ENCODE data around the gene ZNF146. TPM values are rescaled to one million over a fixed set of nuclear protein-coding genes. Genes with fewer than 3 reads are reported as not detected.
"Not testable (repeated sequence)": the region's sequence is repeated elsewhere in the genome, so short reads cannot be mapped to it uniquely, and the experiment has no call there.

The ZNF146 gene
- total and polyA plus RNA-seq, 9 donors = 38.1 to 73.8 (median 56.2) TPM

DNA sequence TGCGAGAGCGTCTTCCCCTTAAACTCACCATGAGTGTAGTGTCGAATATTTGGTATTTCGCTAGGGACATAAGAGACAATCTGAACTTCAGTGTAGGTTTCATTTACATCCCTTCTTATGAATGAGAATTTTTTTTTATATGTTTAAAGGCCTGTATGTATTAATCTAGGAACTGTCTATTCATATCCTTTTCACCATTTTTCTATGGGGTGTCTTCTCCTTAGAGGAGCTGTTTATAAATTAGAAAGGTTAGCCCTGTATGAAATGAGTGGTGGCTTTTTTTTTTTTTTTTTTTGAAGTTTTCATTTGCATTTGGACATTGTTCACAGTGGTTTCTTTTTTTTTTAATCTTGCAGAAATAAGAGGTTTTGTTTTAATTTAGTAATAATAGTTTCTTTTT is 7.6 kb downstream of the ZNF146 start:
- Histone ChIP-seq H3K4me1 (ENCODE audit: insufficient read depth) (peaks cover 8% of the 10 kb centered on the region), H3K4me3 (no peak overlapping the region), H3K27me3 (no peaks in the 10 kb centered on the region), H3K9me3 (no peaks in the 10 kb centered on the region), H3K36me3 (no peaks in the 10 kb centered on the region), H3K27ac (no peak overlapping the region)
- TF ChIP-seq POLR2A (IDR thresholded peaks at IDR 0.05) (no peak), EP300 (IDR thresholded peaks at IDR 0.05) (no peak)
- TF ChIP-seq, protein P1, sequence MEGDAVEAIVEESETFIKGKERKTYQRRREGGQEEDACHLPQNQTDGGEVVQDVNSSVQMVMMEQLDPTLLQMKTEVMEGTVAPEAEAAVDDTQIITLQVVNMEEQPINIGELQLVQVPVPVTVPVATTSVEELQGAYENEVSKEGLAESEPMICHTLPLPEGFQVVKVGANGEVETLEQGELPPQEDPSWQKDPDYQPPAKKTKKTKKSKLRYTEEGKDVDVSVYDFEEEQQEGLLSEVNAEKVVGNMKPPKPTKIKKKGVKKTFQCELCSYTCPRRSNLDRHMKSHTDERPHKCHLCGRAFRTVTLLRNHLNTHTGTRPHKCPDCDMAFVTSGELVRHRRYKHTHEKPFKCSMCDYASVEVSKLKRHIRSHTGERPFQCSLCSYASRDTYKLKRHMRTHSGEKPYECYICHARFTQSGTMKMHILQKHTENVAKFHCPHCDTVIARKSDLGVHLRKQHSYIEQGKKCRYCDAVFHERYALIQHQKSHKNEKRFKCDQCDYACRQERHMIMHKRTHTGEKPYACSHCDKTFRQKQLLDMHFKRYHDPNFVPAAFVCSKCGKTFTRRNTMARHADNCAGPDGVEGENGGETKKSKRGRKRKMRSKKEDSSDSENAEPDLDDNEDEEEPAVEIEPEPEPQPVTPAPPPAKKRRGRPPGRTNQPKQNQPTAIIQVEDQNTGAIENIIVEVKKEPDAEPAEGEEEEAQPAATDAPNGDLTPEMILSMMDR (IDR thresholded peaks at IDR 0.05) = no peak
- whole genome bisulfite sequencing, 3 donors = 95 to 97% (median 97%) methylated on average over 4 of the region's 4 CpGs
- intact Hi-C loops (cut with DNase I) = no loop called here
- DNase-seq = no peak

DNA sequence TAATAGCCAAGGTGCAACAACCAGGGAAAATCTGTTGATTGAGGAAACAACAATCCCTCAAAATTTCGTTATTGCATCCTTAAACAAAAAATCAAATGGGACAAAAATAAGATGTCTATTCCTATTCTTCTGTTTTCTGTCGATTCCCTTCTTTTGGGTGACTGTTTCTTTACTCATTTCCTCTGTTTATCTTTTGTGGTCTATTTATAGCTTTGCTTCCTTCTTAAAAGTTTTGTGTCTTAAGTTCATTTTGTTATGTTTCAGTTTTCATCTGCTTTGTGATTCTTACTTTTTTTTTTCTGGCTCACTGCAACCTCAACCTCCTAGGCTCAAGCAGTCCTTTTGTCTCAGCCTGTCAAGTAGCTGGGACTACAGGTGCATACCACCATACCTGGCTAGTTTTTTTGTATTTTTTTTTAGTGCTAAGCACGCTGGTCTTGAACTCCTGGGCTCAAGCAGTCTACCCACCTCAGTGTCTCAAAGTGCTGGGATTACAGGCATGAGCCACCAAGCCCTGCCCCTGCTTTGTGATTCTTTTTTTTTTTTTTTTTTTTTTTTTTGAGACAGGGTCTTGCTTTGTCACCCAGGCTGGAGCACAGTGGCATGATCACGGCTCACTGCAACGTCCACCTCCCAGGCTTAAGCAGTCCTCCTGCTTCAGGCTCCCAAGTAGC is 10.4 kb downstream of the ZNF146 start:
- Histone ChIP-seq H3K27me3 (no peaks in the 10 kb centered on the region), H3K36me3 (peaks cover 2% of the 10 kb centered on the region), H3K27ac (no peak overlapping the region), H3K4me1 (ENCODE audit: insufficient read depth) (peaks cover 7% of the 10 kb centered on the region), H3K4me3 (no peak overlapping the region), H3K9me3 (no peaks in the 10 kb centered on the region)
- intact Hi-C loops (cut with DNase I) = no loop called here
- WGBS, 3 donors = 20 to 39% (median 31%) methylated on average over 5 of the region's 5 CpGs
- DNase-seq = no peak
- TF ChIP-seq POLR2A (IDR thresholded peaks at IDR 0.05) (no peak), EP300 (IDR thresholded peaks at IDR 0.05) (no peak)
- TF ChIP-seq, protein P1 (IDR thresholded peaks at IDR 0.05) = no peak

DNA sequence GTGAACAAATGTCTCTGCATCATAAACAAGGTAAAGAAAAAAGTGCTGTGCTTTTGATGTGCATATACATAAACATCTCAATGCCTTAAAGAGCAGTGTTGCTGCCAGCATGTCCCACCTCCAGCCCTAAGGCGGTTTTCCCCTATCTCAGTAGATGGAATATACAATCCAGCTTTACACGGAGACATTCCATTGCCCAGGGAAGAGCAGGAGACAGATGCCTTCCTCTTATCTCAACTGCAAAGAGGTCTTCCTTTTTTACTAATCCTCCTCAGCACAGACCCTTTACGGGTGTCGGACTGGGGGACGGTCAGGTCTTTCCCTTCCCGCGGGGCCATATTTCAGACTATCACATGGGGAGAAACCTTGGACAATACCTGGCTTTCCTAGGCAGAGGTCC is 18.7 kb downstream of the ZNF146 start:
- H3K4me3 ChIP-seq; H3K4me1 ChIP-seq (ENCODE audit: insufficient read depth); H3K36me3 ChIP-seq; intact Hi-C loops (cut with DNase I); H3K27ac ChIP-seq; DNase-seq; H3K27me3 ChIP-seq: not testable (repeated sequence)
- 72 to 93% (median 92%) methylated on average over 7 of the region's 7 CpGs for WGBS, 3 donors
- peaks cover 0 to 13% of the 10 kb centered on the region in 2 donors for H3K9me3 ChIP-seq

DNA sequence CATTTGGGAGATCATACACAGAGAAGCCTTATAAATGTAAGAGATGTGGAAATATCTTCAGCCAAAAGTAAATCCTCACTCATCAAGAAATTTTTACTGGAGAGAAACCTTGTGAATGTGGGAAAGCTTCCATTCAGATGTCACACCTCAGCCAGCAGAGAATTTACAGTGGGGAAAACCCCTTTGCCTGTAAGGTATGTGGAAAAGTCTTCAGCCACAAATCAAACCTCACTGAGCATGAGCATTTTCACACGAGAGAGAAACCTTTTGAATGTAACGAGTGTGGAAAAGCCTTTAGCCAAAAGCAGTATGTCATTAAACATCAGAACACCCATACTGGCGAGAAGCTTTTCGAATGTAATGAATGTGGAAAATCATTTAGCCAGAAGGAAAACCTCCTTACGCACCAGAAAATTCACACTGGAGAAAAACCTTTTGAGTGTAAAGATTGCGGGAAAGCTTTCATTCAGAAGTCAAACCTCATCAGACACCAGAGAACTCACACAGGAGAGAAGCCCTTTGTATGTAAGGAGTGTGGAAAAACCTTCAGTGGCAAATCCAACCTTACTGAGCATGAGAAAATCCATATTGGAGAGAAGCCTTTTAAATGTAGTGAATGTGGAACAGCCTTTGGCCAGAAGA is 21.5 kb downstream of the ZNF146 start:
- Histone ChIP-seq H3K4me3 (no peak overlapping the region), H3K9me3 (peaks cover 0 to 13% of the 10 kb centered on the region in 2 donors), H3K36me3 (peaks cover 2% of the 10 kb centered on the region), H3K4me1 (ENCODE audit: insufficient read depth) (no peaks in the 10 kb centered on the region), H3K27me3 (no peaks in the 10 kb centered on the region), H3K27ac (no peak overlapping the region)
- no peak for DNase-seq
- WGBS, 3 donors = 92 to 96% (median 95%) methylated on average over 6 of the region's 6 CpGs
- TF ChIP-seq POLR2A (IDR thresholded peaks at IDR 0.05) (no peak), EP300 (IDR thresholded peaks at IDR 0.05) (no peak)
- TF ChIP-seq, protein P1 (IDR thresholded peaks at IDR 0.05) = no peak
- intact Hi-C loops (cut with DNase I) = no loop called here

DNA sequence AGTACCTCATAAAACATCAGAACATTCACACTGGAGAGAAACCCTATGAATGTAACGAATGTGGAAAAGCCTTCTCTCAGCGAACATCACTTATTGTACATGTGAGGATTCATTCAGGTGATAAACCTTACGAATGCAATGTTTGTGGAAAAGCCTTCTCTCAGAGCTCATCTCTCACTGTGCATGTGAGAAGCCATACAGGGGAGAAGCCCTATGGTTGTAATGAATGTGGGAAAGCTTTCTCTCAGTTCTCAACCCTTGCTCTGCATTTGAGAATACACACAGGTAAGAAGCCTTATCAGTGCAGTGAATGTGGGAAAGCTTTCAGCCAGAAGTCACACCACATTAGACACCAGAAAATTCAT is 22.0 kb downstream of the ZNF146 start:
- no peak for DNase-seq
- TF ChIP-seq, protein P1 (IDR thresholded peaks at IDR 0.05) = no peak
- no peak for TF ChIP-seq EP300 (IDR thresholded peaks at IDR 0.05)
- no peak for TF ChIP-seq POLR2A (IDR thresholded peaks at IDR 0.05)
- Histone ChIP-seq H3K4me1 (ENCODE audit: insufficient read depth) (no peaks in the 10 kb centered on the region), H3K27me3 (no peaks in the 10 kb centered on the region), H3K4me3 (no peak overlapping the region), H3K27ac (no peak overlapping the region), H3K9me3 (peaks cover 0 to 13% of the 10 kb centered on the region in 2 donors), H3K36me3 (peaks cover 2% of the 10 kb centered on the region)
- intact Hi-C loops (cut with DNase I) = no loop called here
- WGBS, 3 donors = 94 to 99% (median 98%) methylated on average over 3 of the region's 3 CpGs
